Muscle of back (tissue), 10 donors: Measurements from ENCODE around the gene CDK5. TPM values are rescaled to one million over a fixed set of nuclear protein-coding genes. Genes with fewer than 3 reads are reported as not detected.

Experiments
- polyA plus RNA-seq, 10 donors: library from polyadenylated mRNA; unstranded; fragments of 120-200 nt; gene quantifications; one replicate each; pipeline ENCODE4 v1.2.1, GENCODE V29; 2013; ENCODE audit not compliant: insufficient read length in 10 of 10

CDK5 gene
- polyA plus RNA-seq, 10 donors = 5.4 to 11.2 (median 9.4) TPM

Other genes with a start within 250 kb of the CDK5 start
- gene AOC1, start 205.4 kb downstream of the CDK5 start, polyA plus RNA-seq = under 1 TPM in 5 of 10 donors, not detected in 5; 0.09 to 0.78 (median 0.22) TPM
- 10 to 100 TPM; 10.6 to 19.5 (median 16.0) TPM for gene KCNH2, start 79.6 kb downstream of the CDK5 start, polyA plus RNA-seq
- gene NOS3, start 66.9 kb downstream of the CDK5 start, polyA plus RNA-seq = 1 to 10 TPM; 4.1 to 9.4 (median 6.6) TPM
- gene ATG9B, start 33.4 kb downstream of the CDK5 start, polyA plus RNA-seq = 1 to 10 TPM in 6 of 10 donors, under 1 TPM in 4; 0.45 to 2.0 (median 1.1) TPM
- gene ABCB8, start 29.4 kb downstream of the CDK5 start, polyA plus RNA-seq = 10 to 100 TPM; 12.9 to 34.9 (median 17.6) TPM
- 1 to 10 TPM; 2.1 to 6.4 (median 4.3) TPM for gene ASIC3, start 9.4 kb downstream of the CDK5 start, polyA plus RNA-seq
- 10 to 100 TPM; 43.2 to 57.6 (median 53.7) TPM for gene SLC4A2, start 1.7 kb upstream of the CDK5 start, polyA plus RNA-seq
- gene FASTK, start 22.9 kb upstream of the CDK5 start, polyA plus RNA-seq = 10 to 100 TPM; 45.2 to 83.3 (median 64.0) TPM
- 10 to 100 TPM; 25.3 to 43.1 (median 29.8) TPM for gene TMUB1, start 25.6 kb upstream of the CDK5 start, polyA plus RNA-seq
- 10 to 100 TPM; 53.5 to 84.1 (median 67.8) TPM for gene AGAP3, start 28.6 kb upstream of the CDK5 start, polyA plus RNA-seq
- gene GBX1, start 109.8 kb upstream of the CDK5 start, polyA plus RNA-seq = 1 to 10 TPM in 6 of 10 donors, under 1 TPM in 4; 0.66 to 3.3 (median 1.3) TPM
- gene ASB10, start 129.4 kb upstream of the CDK5 start, polyA plus RNA-seq = 1 to 10 TPM; 1.0 to 4.5 (median 3.0) TPM
- gene H2BK1, start 152.6 kb upstream of the CDK5 start, polyA plus RNA-seq = not detected
- gene ABCF2, start 169.3 kb upstream of the CDK5 start, polyA plus RNA-seq = 10 to 100 TPM; 13.2 to 23.8 (median 18.1) TPM
- 10 to 100 TPM; 16.6 to 29.8 (median 22.4) TPM for gene CHPF2, start 174.6 kb upstream of the CDK5 start, polyA plus RNA-seq
- 100 to 1,000 TPM in 9 of 10 donors, 10 to 100 TPM in 1; 96.8 to 165 (median 135) TPM for gene SMARCD3, start 190.8 kb upstream of the CDK5 start, polyA plus RNA-seq